Kidney tubule cell (primary cell): ENCODE data around the gene FOXK1.
"Not testable (repeated sequence)": the region's sequence is repeated elsewhere in the genome, so short reads cannot be mapped to it uniquely, and the experiment has no call there.

Experiments used
- DNase-seq: peaks from one replicate; pipeline ENCODE4 v3.0.0-alpha.2; 2018; ENCODE audit warnings: low spot score

Gene FOXK1

DNA sequence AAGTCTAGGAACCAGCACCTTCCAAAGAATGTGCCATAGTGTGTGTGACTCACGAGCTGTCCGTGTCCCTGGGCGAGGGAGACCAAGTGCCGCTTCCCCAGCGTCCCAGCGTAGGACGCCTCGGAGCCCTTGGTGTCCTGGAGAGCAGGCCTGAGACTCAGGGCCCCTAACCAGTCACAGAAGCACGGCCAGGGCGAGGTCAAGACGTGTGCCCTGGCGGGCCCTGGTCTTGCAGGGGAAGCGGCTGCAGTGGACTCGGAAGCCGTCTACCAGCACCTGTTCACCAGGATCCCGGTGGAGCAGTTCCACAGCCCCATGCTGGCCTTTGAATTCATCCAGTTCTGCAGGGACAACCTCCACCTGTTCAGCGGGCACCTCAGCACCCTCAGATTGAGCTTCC, 103.9 kb downstream of the FOXK1 start:
- DNase-seq = no peak

- DNase-seq = no peak
Observed at GRCh38 chr7:4787541-4787940, 105.4 kb downstream of the FOXK1 start.

DNA sequence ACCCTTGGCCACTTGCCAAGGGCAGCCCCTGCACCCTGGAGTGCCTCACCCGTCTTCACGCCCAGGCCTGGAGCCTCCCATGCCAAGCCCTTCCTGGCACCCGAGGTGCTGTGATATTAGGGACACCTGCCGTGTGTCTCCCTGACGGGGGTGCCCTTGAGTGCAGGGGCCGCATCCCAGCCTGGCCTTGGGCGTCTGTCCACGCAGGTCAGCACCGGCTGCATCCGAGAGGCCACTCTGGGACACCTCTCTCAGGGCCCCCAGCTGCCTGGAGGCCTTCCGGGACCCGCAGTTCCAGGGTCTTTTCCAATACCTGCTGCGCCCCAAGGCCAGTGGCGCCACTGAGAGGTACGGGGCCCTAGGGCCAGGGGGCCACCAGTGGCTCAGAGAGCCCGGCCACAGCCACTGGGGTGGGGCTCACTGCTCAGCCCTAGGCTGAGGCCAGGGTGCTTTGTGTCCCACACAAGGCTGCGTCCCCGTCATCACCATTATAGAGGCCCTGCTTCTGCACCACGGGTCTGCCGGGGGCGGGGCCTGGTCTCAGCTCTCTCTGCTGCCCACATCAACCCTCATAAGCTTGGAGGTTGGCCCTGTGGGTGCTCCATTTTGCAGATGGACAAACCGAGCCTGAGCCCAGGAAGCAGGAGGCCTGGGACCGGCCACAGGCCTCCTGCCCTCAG, 106.0 kb downstream of the FOXK1 start:
- no peak for DNase-seq

GRCh38 chr7:4788627-4789189, 106.6 kb downstream of the FOXK1 start:
- no peak for DNase-seq

DNA sequence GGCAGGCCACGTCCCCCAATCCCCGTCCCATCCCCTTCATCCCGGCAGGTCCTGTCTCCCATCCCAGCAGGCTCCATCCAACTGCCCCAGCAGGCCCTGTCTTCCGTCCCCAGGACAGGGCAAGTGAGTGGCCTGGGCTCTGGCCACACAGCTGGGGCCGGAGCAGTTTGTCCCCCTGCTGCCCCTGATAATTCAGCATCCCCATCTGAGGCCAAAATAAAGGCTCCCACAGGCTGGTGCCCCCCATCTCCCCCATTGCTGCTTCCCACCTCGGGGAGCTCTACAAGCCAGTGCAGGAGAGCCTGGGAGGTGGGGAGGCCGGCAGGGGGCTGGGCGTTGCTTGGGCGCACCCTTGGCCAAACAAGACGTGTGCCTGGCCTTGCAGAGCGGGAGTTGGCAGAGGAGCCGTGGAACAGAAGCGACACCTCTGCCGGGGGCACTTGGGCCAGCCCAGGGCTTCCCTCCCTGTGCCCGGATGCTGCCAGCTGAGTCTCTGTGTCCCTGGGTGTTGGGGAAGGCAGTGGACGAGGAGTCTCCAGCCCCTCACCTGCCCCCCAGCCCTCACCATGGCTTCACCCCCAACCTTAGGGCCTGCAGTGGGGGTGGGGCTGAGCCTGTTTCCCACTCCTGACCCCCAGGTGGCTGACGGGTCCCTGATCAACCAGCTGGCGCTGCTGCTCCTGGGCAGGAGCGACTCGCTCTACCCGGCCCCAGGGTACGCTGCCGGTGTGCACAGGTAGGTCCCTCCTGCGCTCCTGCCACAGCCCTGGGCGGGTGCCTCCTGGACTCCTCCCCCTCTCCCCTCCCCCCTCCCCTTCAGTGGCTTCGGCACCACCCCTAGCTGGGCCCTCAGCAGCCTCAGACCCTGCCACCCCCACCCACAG, 107.3 kb downstream of the FOXK1 start:
- no peak for DNase-seq

DNA sequence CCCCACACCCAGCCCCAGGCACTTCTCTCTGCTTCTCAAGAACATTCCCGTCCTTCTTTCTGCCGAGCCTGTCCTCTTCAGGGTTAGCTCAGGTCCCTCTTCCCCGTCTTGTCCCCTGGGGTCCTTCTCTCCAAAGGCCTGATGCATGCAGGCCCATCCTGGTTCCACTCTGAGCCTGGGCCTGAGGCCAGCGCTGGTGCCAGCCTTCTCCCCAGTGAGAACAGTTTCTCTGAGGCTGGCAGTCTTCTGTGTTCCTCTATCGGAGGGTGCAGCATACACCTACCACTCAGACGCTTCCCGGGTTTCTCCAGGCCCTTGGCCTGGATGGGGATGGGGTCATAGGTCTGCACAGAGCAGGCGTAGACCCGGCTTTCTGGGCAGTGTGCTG, 108.0 kb downstream of the FOXK1 start:
- DNase-seq = no peak

DNA sequence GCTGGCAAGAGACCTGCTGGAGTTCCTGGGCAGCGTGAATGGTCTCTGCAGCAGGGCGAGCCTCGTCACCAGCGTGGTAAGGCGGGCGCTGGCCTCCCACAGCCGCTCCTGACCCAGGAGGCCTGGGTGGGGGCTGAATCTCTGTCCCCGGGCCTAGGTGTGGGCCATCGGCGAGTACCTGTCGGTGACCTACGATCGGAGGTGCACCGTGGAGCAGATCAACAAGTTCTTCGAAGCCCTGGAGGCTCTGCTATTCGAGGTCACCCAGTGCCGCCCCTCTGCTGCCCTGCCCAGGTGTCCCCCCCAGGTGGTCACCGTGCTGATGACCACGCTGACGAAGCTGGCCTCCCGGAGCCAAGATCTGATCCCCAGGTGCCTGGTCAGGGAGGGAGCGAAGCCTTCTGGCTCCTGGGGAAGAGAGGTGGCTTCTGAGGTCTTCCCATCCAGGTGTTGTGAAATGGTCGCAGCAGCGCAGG, 108.5 kb downstream of the FOXK1 start:
- DNase-seq = no peak

- no peak for DNase-seq
Observed at GRCh38 chr7:4791101-4791737, 109.1 kb downstream of the FOXK1 start.

- peak; percentile 25 for DNase-seq
Observed at GRCh38 chr7:4791738-4792536, 109.8 kb downstream of the FOXK1 start.

DNA sequence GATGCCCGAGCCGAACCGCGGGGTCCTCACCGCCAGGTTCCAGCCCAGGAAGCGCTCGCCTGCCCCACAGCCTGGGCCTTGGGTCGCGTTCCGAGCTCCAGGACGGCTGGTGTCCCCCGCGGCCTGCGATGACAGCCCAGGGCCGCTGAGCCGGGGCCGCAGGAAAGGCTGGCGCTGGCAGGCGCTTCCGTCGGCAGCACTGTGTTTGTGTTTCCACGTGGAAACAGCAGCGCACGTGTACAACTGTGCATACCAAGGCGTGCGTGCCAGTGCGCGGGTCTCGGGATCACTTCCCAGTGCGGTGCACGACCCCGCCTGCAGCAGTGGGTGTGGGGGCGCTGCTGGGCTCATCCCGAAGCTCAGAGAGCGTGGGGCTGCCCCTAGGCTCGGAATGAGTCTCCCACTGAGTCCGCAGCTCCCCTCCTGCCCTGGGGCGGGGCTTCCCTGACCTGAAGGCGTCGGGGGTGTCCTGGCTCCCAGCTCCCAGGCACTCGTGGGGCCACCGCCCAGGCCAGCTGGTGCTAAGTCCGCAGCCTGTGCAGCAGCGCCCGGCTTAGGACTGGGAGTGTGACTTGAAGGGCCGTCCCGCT, 110.5 kb downstream of the FOXK1 start:
- DNase-seq = no peak

- DNase-seq = not testable (repeated sequence)
Observed at GRCh38 chr7:4793385-4793993, 111.4 kb downstream of the FOXK1 start.

GRCh38 chr7:4794171-4794570, 112.1 kb downstream of the FOXK1 start:
- not testable (repeated sequence) for DNase-seq

DNA sequence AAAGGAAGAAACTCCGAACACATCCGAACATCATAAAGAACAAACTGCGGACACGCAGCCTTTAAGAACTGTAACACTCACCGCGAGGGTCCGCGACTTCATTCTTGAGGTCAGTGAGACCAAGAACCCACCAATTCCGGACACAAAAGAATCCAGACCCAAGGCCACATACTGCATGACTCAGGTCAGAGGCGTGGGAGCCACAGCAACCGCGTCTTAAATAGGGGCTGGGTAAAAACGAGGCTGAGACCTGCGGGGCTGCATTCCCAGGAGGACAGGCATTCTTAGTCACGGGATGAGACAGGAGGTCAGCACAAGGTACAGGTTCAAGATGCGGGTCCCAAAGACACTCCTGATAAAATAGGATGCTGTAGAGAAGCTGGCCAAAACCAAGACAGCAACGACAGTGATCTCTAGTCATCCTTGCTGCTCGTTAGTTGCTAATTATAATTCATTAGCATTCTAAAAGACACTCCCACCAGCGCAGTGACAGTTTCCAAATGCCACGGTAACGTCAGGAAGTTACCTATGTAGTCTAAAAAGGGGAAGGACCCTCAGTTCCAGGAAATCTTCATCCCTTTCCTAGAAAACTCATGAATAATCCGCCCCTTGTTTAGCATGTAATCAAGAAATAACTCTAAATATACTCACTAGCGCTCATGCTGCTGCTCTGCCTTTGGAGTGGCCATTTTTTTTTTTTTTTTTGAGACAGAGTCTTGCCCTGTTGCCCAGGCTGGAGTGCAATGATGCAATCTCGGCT, 112.7 kb downstream of the FOXK1 start:
- peak; percentile 47 for DNase-seq

- no peak for DNase-seq
Observed at GRCh38 chr7:4796453-4796852, 114.4 kb downstream of the FOXK1 start.

DNA sequence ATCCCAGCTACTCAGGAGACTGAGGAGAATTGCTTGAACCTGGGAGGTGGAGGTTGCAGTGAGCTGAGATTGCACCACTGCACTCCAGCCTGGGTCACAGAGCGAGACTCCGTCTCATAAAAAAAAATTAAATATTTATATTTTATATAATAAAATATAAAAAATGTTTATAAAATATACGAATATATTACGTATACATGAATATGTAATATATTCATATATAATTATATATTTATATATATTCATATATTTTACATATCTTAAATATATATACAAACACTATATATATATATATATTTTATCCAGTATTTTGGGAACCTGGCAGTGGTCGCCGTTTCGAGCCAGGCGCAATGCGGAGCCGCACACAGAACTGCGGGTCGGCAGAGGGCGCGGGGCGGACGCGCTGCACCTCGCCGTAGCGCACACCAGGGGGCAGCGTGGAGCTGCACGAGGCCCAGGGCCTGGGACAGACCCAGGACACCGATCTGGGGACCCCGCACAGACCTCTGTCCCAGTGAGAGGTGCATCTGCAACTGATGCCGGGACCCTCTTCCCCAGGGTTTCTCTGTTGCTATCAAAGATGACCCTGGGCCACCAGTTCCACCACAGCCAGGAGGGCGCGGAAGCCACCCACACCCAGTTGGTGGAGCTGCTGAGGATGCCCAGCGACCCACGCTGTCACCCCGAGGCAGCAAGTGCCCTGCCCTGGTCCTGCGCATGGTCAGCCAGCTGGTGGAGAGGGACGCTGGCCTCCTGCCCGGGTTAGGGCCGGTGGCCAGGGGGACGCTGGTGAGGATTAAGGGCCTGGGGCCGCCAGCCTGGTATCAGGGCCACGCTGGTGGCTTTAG, 116.0 kb downstream of the FOXK1 start:
- peak; percentile 40 for DNase-seq

GRCh38 chr7:4798706-4799235, 116.7 kb downstream of the FOXK1 start:
- DNase-seq = no peak

GRCh38 chr7:4799508-4800268, 117.6 kb downstream of the FOXK1 start:
- no peak for DNase-seq

- DNase-seq = no peak
Observed at GRCh38 chr7:4800487-4800886, 118.4 kb downstream of the FOXK1 start.
